Vagina (tissue), 2 donors: ENCODE data around the gene ALG12.

Experiments used
- POLR2AphosphoS5 ChIP-seq, 2 donors: sonication (generic); formaldehyde crosslinking; IDR thresholded peaks; one replicate each; pipeline ENCODE4 v1.9.0; 2017; ENCODE audit warnings: antibody characterized with exemption in 2 of 2, mild to moderate bottlenecking in 2 of 2, low read depth in 1 of 2; ENCODE audit not compliant: insufficient read depth in 1 of 2
- TF ChIP-seq, protein P1 (sequence below), 3 experiments: fragments of 450-650 bp in 2 of 3; fragments of 200-600 bp in 1 of 3; sonication (generic) in 1 of 3; IDR thresholded peaks; one replicate each; pipeline ENCODE4 v1.5.1; 2017 to 2019; ENCODE audit warnings: antibody characterized with exemption in 3 of 3, mild to moderate bottlenecking in 2 of 3, moderate library complexity in 2 of 3

DNA sequence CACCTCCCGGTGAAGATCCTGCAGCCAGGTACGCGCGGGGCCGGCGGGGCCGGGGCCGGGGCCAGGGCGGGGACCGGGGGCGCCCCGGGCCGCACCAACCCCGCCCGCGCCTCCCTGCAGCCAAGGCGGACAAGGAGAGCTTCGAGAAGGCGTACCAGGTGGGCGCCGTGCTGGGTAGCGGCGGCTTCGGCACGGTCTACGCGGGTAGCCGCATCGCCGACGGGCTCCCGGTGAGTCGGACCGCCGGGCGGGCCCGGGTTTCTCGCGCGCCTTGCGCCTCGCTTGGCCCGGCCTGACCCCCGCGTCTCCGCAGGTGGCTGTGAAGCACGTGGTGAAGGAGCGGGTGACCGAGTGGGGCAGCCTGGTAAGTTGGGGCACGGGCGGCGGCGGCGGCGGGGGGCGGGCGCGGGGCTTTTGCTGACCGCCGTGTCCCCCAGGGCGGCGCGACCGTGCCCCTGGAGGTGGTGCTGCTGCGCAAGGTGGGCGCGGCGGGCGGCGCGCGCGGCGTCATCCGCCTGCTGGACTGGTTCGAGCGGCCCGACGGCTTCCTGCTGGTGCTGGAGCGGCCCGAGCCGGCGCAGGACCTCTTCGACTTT is 42.9 kb upstream of the ALG12 start:
- TF ChIP-seq, protein P1, sequence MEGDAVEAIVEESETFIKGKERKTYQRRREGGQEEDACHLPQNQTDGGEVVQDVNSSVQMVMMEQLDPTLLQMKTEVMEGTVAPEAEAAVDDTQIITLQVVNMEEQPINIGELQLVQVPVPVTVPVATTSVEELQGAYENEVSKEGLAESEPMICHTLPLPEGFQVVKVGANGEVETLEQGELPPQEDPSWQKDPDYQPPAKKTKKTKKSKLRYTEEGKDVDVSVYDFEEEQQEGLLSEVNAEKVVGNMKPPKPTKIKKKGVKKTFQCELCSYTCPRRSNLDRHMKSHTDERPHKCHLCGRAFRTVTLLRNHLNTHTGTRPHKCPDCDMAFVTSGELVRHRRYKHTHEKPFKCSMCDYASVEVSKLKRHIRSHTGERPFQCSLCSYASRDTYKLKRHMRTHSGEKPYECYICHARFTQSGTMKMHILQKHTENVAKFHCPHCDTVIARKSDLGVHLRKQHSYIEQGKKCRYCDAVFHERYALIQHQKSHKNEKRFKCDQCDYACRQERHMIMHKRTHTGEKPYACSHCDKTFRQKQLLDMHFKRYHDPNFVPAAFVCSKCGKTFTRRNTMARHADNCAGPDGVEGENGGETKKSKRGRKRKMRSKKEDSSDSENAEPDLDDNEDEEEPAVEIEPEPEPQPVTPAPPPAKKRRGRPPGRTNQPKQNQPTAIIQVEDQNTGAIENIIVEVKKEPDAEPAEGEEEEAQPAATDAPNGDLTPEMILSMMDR (IDR thresholded peaks at IDR 0.05) = no peak
- TF ChIP-seq POLR2AphosphoS5 (IDR thresholded peaks at IDR 0.05; ENCODE audit: insufficient read depth in 1 of 2, low read depth in 1 of 2) = no peak
